Endodermal cell (in vitro differentiated cells): Measurements from ENCODE around the gene SLC46A3. TPM values are rescaled to one million over a fixed set of nuclear protein-coding genes. Genes with fewer than 3 reads are reported as not detected.

Experiments used
- DNase-seq: peaks from one replicate; pipeline ENCODE4 v3.0.0-alpha.2; 2017
- H3K27ac ChIP-seq: 2 replicates; pipeline ENCODE4 v1.5.1; 2013; ENCODE audit warnings: mild to moderate bottlenecking, low read depth, low read length, moderate library complexity
- H3K27me3 ChIP-seq: 2 replicates; pipeline ENCODE4 v1.6.1; 2013; ENCODE audit warnings: mild to moderate bottlenecking, low read length, moderate library complexity; ENCODE audit not compliant: insufficient read depth, control insufficient read depth, poor library complexity, severe bottlenecking
- H3K36me3 ChIP-seq: 2 replicates; pipeline ENCODE4 v1.7.0; 2013; ENCODE audit warnings: mild to moderate bottlenecking, low read length, moderate library complexity; ENCODE audit not compliant: control insufficient read depth, insufficient read depth
- H3K4me1 ChIP-seq: one replicate; pipeline ENCODE4 v1.7.0; 2013; ENCODE audit warnings: low read length; ENCODE audit not compliant: control insufficient read depth, insufficient read depth
- H3K4me3 ChIP-seq: 2 replicates; pipeline ENCODE4 v1.5.1; 2013; ENCODE audit warnings: mild to moderate bottlenecking, low read length, moderate library complexity
- H3K9ac ChIP-seq: 2 replicates; pipeline ENCODE4 v1.6.1; 2013; ENCODE audit warnings: mild to moderate bottlenecking, low read length, moderate library complexity; ENCODE audit not compliant: poor library complexity, severe bottlenecking; ENCODE audit errors: extremely low read depth
- H3K9me3 ChIP-seq: 2 replicates; pipeline ENCODE4 v1.6.1; 2013; ENCODE audit warnings: mild to moderate bottlenecking, low read length, moderate library complexity; ENCODE audit not compliant: control insufficient read depth
- H3K27ac Mint-ChIP-seq: 2 replicates; pipeline ENCODE4 v1.8.0; 2020; ENCODE audit warnings: mixed read lengths
- H3K27me3 Mint-ChIP-seq: 2 replicates; pipeline ENCODE4 v1.8.0; 2021; ENCODE audit warnings: mild to moderate bottlenecking, mixed read lengths; ENCODE audit not compliant: insufficient read depth
- H3K36me3 Mint-ChIP-seq: 2 replicates; pipeline ENCODE4 v1.8.0; 2020; ENCODE audit warnings: low read depth, mixed read lengths
- H3K4me1 Mint-ChIP-seq: 2 replicates; pipeline ENCODE4 v1.8.0; 2020; ENCODE audit warnings: mixed read lengths
- H3K4me3 Mint-ChIP-seq: 2 replicates; pipeline ENCODE4 v1.8.0; 2020; ENCODE audit warnings: mild to moderate bottlenecking, moderate library complexity, mixed read lengths
- H3K9me3 Mint-ChIP-seq: 2 replicates; pipeline ENCODE4 v1.8.0; 2020; ENCODE audit warnings: mild to moderate bottlenecking, mixed read lengths
- WGBS, 2 experiments: methylation state at CpG; one replicate each; pipeline versions ENCODE4 v1.1.5 to v1.1.7; 2013; ENCODE audit warnings: missing lambda C conversion rate in 2 of 2, mixed read lengths in 1 of 2; ENCODE audit not compliant: insufficient coverage in 1 of 2, insufficient read length in 1 of 2; 5-methylcytosine and 5-hydroxymethylcytosine counted together
- total RNA-seq, 2 donors: library from RNA; stranded (reverse); fragmentation: NEBNext Ultra II Directional in 1 of 2; extraction: Animal tissue kit (Norgen Biotek cat#: 25700) in 1 of 2; gene quantifications; 2 replicates in 1 of 2; 3 replicates in 1 of 2; pipeline ENCODE4 v1.2.1, GENCODE V29; 2021
- TF ChIP-seq, protein P1 (sequence below): fragments of 200-600 bp; sonication (generic); conservative IDR thresholded peaks from 2 replicates; pipeline ENCODE4 v1.5.0; 2021; ENCODE audit warnings: antibody characterized with exemption, mild to moderate bottlenecking

SLC46A3 gene
- total RNA-seq, 2 donors from 2014 or later = 1.8 to 2.9 TPM

DNA sequence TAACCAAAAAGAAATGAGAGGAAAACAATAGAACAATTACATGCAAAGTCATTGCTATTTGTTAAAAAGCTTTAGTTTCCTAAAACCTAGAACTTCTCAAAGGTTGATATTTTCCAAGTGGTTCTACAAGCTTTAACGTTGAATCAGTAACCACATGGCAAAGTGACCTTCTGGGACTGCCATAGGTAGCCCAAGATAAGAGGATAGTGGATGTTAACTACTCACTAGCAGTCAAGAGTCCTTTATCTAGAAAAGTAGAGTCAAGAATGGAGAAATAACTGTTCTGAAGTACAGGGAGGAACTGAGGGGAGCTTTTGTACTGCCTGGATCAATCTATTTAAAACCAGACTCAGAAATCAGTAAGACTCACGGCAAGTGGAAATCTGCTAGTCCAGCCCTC is 9.9 kb upstream of the SLC46A3 start:
- no peaks in the 10 kb centered on the region for H3K27me3 Mint-ChIP-seq
- Histone ChIP-seq H3K27me3 (no peaks in the 10 kb centered on the region), H3K27ac (no peak overlapping the region), H3K36me3 (no peaks in the 10 kb centered on the region), H3K4me1 (no peaks in the 10 kb centered on the region), H3K4me3 (no peak overlapping the region), H3K9me3 (no peaks in the 10 kb centered on the region), H3K9ac (no peak overlapping the region)
- WGBS, 2 experiments = 86 to 94% methylated on average over 2 of the region's 2 CpGs
- DNase-seq = no peak
- no peak overlapping the region for H3K27ac Mint-ChIP-seq
- no peaks in the 10 kb centered on the region for H3K9me3 Mint-ChIP-seq
- H3K4me3 Mint-ChIP-seq = no peak overlapping the region
- H3K4me1 Mint-ChIP-seq = peaks cover 9% of the 10 kb centered on the region
- H3K36me3 Mint-ChIP-seq = no peaks in the 10 kb centered on the region
- TF ChIP-seq, protein P1, sequence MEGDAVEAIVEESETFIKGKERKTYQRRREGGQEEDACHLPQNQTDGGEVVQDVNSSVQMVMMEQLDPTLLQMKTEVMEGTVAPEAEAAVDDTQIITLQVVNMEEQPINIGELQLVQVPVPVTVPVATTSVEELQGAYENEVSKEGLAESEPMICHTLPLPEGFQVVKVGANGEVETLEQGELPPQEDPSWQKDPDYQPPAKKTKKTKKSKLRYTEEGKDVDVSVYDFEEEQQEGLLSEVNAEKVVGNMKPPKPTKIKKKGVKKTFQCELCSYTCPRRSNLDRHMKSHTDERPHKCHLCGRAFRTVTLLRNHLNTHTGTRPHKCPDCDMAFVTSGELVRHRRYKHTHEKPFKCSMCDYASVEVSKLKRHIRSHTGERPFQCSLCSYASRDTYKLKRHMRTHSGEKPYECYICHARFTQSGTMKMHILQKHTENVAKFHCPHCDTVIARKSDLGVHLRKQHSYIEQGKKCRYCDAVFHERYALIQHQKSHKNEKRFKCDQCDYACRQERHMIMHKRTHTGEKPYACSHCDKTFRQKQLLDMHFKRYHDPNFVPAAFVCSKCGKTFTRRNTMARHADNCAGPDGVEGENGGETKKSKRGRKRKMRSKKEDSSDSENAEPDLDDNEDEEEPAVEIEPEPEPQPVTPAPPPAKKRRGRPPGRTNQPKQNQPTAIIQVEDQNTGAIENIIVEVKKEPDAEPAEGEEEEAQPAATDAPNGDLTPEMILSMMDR = no peak

DNA sequence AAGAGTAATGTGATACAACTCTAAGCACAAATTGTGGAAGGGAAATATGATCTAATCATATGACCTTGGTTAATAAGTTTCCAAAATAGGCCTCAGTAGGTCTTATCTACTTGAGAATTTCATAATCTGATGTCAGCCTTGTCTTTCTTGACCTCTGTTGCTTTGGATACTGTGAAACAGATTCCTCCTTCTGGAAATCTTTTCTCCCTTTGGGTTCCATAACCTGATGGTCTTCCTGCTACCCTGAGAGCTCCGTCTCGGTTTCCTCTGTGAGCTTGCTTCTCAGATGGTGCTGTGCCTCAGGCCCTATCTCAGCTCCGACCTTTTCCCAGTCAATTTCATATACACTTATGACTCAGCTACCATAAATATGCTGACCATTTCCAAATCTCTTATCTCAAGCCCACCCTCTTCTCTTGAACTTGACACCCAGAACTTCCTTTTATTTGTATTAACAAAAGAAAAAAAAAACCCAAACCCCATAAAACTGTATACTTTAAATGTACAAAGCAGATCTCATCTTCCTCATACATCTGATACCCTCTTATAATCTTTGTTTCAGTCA is 6.4 kb upstream of the SLC46A3 start:
- Mint-ChIP-seq H3K36me3 (no peaks in the 10 kb centered on the region), H3K27me3 (peaks cover 10% of the 10 kb centered on the region), H3K27ac (no peak overlapping the region), H3K4me3 (no peak overlapping the region), H3K4me1 (peaks cover 9% of the 10 kb centered on the region), H3K9me3 (no peaks in the 10 kb centered on the region)
- TF ChIP-seq, protein P1 = no peak
- no peaks in the 10 kb centered on the region for H3K9me3 ChIP-seq
- DNase-seq = no peak
- WGBS, 2 experiments = 83 to 87% methylated on average over 3 of the region's 3 CpGs
- H3K4me3 ChIP-seq = no peak overlapping the region
- H3K4me1 ChIP-seq = no peaks in the 10 kb centered on the region
- no peaks in the 10 kb centered on the region for H3K36me3 ChIP-seq
- no peak overlapping the region for H3K9ac ChIP-seq
- H3K27ac ChIP-seq = no peak overlapping the region
- H3K27me3 ChIP-seq = no peaks in the 10 kb centered on the region

DNA sequence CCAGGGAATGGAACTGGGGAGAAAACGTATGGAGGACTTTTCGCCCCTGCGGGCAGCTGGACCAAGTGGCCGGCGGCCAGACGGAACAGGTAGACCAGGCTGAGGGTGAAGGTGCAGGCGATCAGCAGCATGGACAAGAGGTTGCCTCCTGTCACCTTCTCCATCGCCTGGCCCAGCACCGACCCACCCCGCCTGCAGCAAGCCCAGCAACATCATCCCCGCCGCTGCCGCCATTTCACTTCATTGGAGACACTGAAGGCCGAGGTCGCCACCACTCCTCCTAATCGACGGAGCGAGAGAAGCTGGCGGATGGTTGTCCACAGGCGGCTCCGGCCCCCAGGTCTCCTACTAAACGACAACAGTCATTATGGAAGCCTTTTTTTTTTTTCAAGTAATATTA is 5.0 kb upstream of the SLC46A3 start:
- Mint-ChIP-seq H3K4me1 (peaks cover 9% of the 10 kb centered on the region), H3K9me3 (no peaks in the 10 kb centered on the region), H3K4me3 (no peak overlapping the region), H3K27me3 (peaks cover 22% of the 10 kb centered on the region), H3K36me3 (no peaks in the 10 kb centered on the region), H3K27ac (no peak overlapping the region)
- 95 to 96% methylated on average over 10 to 22 of the region's 22 CpGs for WGBS, 2 experiments
- Histone ChIP-seq H3K36me3 (no peaks in the 10 kb centered on the region), H3K9me3 (no peaks in the 10 kb centered on the region), H3K9ac (no peak overlapping the region), H3K27ac (no peak overlapping the region), H3K4me1 (no peaks in the 10 kb centered on the region), H3K27me3 (no peaks in the 10 kb centered on the region), H3K4me3 (no peak overlapping the region)
- DNase-seq = no peak
- TF ChIP-seq, protein P1 = no peak
